GM19397 (cell line): ENCODE results near the gene ZDHHC11.
A peak's percentile ranks its signal among the peaks of the same experiment; 100 is the strongest.

ENCODE experiments used
- ATAC-seq: cut with Tn5 transposase; IDR thresholded peaks from one replicate; pipeline ENCODE4 v1.9.1; 2021; ENCODE audit warnings: mild to moderate bottlenecking, moderate library complexity; ENCODE audit not compliant: unreplicated experiment

Gene ZDHHC11

GRCh38 chr5:850511-851006, at the start of gene ZDHHC11:
Gene ZDHHC11 (minus strand): TSS chr5:850986. CDS start chr5:850602, 384 bp downstream.
- ATAC-seq = no peak

GRCh38 chr5:893711-894110, 42.9 kb upstream of the ZDHHC11 start:
- no peak for ATAC-seq

- ATAC-seq = no peak
Measured at GRCh38 chr5:893137-893506, 42.3 kb upstream of the ZDHHC11 start.

- peak; percentile 93 for ATAC-seq
Measured at GRCh38 chr5:892394-893136, 41.8 kb upstream of the ZDHHC11 start, which contains the start of the genes BRD9 and TRIP13. Gene BRD9 (minus strand): TSS chr5:892801. CDS start chr5:892657, 144 bp downstream. Gene TRIP13 (plus strand): TSS chr5:892884. CDS start chr5:892999, 115 bp downstream.

GRCh38 chr5:891837-892393, 41.1 kb upstream of the ZDHHC11 start:
- no peak for ATAC-seq

GRCh38 chr5:891117-891836, 40.5 kb upstream of the ZDHHC11 start:
- ATAC-seq = no peak

GRCh38 chr5:889075-889710, 38.4 kb upstream of the ZDHHC11 start:
- no peak for ATAC-seq

GRCh38 chr5:888638-889035, 37.9 kb upstream of the ZDHHC11 start:
- ATAC-seq = no peak

- no peak for ATAC-seq
Measured at GRCh38 chr5:887947-888637, 37.3 kb upstream of the ZDHHC11 start.

GRCh38 chr5:886716-887325, 36.0 kb upstream of the ZDHHC11 start:
- ATAC-seq = no peak

- no peak for ATAC-seq
Measured at GRCh38 chr5:886036-886435, 35.2 kb upstream of the ZDHHC11 start.

GRCh38 chr5:885529-885928, 34.7 kb upstream of the ZDHHC11 start:
- ATAC-seq = no peak

- no peak for ATAC-seq
Measured at GRCh38 chr5:885127-885442, 34.3 kb upstream of the ZDHHC11 start.

- no peak for ATAC-seq
Measured at GRCh38 chr5:884345-885126, 33.8 kb upstream of the ZDHHC11 start.

- ATAC-seq = no peak
Measured at GRCh38 chr5:883475-884181, 32.8 kb upstream of the ZDHHC11 start.

GRCh38 chr5:882253-883183, 31.7 kb upstream of the ZDHHC11 start:
- no peak for ATAC-seq

GRCh38 chr5:881551-881935, 30.8 kb upstream of the ZDHHC11 start:
- ATAC-seq = no peak
